DMS79 treated with DMSO at 0.1 percent for 48 hours (cell line): ENCODE data around the gene SCAP.
"Not testable (repeated sequence)": the region's sequence is repeated elsewhere in the genome, so short reads cannot be mapped to it uniquely, and the experiment has no call there.

Source experiments
- DNase-seq: peaks from one replicate; lab custom pipeline; 2025; lab: John Stamatoyannopoulos, UW

Gene SCAP

DNA sequence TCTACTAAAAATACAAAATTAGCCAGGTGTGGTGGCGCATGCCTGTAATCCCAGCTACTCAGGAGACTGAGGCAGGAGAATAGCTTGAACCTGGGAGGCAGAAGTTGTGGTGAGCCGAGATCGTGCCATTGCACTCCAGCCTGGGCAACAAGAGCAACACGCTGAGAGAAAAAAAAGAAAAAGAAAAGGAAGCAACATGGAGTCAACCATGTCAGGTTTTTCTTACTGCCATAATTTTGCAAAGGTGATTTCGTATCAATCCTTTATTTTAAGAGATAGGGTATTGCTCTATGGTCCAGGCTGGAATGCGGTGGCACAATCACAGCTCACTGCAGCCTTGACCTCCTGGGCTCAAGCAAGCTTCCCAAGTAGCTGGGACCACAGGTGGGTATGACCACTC lies 4.5 kb upstream of the SCAP start:
- not testable (repeated sequence) for DNase-seq

DNA sequence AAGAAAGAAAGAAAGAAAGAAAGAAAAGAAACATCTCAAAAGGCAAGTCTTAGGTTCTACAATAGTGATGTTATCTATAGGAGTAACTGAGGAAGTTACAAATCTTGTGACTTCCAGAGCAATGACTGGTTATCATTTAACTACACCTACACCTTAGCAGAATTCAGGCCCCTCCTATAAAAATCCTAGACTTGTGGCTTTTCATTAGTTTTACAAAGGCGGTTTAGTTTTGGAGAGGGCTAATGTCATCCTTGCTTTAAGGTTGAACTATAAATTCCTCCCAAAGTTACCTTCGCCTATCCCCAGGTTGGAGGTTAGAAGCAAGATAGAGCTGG lies 4.1 kb upstream of the SCAP start:
- no peak for DNase-seq

DNA sequence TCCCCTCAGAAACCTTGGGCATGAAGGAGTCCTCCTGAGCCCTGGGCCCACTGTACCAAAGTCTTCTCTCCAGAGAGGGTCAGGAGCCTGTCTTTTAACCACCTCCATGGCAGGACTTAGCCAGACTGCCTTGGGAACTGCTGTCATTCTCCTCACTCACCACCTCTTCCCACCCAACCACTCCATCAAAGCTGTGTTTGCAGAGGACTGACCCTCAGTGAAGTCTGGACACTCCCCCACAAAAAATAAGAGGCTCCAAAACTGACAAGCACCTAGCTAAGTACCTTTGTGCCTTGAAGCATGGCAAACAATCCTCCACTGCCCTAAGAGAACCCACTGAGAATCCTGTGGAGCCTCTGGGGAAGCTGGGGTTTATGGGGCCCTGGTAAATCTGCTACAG lies 2.3 kb upstream of the SCAP start:
- DNase-seq, result no peak

DNA sequence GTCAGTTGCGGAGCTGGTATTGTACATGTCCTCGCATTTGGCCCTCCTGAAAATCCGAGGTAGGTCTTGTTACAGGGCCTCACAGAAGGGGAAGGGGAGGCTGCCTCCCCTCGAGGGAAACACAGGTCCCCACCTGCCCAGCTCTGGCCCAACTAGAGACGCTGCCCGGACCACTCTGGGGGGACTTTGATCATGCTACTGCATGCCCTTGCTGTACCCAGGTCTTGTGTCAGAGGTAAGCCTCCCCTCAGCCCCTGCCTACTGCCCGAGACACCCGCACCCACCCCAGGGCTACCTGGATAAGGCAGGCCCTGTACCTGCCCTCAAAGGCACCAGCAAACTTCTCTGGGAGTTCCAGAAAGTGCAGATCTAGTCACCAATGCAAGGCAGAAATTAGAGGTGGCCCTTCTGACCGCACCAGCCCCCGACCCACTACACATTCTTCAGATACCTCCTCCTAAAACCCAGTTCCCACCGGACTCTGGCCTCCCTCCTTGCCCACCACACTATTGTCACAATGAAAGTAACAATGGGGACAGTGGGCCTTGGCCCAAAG lies 981 bp upstream of the SCAP start:
- DNase-seq, result no peak

DNA sequence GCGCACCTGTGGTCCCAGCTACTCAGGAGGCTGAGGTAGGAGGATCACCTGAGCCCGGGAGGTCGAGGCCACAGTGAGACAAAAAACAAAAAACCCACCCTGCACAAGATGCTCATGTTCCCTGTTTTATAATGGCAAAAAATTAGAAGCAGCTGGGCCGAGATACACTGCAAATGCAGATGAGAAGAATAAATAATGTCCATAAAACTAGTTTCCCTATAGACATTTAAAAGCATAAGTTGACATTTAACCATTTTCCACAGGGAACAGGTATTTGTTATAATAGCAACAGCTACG lies 537 bp upstream of the SCAP start:
- no peak for DNase-seq

DNA sequence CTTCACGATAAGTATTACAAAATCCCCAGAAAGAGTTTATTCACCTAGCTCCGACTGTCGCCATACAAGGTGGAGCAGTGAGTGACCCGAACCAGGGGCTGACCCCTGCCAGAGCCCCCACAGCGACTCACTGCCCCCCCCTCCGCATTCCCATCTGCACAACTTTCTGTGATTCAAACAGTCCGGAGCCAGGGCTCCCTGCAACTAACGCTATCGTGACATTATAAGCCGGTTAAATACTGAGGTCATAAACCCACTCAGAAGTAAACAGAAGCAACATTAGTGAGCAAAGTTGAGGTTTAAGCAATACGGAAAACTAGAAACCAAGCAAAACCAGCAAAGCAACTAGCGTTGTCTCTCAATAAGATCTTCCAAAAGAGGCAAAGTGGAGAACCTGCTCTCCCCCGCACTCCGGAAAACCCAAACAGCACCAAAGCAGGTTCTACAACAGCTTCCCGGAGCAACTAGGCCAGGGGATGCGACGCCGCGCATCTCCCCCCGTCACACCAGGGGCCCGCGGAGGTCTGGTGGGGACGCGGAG lies 642 bp downstream of the SCAP start:
- DNase-seq, result no peak

DNA sequence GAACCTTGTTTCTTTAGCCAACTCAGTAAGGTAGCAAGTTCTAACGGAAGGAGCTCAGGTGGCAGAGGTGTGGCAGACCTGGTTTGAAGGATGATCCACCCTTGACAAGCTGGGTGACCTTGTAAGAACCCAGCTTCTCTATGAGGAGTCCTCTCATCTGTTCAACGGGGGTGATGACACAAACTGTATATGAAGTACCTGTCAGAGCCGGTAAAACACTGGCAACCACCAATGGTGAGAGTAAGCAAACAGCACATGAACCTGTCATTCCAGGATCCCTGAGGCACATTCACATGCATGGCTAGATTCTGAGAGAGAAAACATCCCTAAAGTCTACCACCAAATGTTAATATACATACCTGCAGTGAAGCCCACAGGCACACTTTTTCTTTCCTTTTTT lies 2.4 kb downstream of the SCAP start:
- no peak for DNase-seq

DNA sequence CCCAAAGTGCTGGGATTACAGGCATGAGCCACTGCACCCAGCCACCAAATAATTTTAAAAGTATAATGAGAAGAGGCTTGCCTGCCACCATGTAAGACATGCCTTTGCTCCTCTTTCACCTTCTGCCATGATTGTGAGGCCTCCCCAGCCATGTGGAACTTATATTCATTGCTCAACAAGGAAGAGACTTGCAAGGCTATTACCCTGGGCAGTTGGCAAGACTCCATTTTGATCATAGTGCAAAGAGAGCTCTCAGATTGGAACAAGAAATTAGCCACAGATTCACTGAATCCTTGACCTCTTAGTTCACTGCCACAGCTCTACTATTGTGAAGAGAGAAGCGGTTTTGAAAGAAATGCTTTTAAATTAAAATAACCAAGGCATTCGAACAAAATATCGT lies 6.1 kb downstream of the SCAP start:
- no peak for DNase-seq

DNA sequence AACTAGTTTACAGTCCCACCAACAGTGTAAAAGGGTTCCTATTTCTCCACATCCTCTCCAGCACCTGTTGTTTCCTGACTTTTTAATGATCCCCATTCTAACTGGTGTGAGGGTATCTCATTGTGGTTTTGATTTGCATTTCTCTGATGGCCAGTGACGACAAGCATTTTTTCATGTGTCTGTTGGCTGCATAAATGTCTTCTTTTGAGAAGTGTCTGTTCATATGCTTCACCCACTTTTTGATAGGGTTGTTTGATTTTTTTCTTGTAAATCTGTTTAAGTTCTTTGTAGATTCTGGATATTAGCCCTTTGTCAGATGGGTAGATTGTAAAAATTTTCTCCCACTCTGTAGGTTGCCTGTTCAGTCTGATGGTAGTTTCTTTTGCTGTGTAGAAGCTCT lies 7.4 kb downstream of the SCAP start:
- DNase-seq, result not testable (repeated sequence)

DNA sequence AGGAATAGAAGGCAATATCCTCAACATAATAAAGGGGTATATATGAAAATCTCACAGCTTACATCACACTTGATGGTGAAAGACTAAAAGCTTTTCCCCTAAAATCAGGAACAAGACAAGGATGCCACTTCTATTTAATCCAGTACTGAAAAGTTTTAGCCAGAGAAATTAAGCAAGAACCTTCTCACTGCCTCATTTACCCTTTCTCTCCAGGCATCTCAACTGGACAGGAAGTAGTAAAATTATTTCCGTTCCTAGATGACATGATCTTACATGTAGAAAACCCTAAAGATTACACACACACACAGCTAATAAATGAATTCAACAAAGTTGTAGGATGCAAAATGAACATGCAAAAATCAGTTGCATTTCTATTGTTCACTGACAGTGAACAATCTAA lies 11.2 kb downstream of the SCAP start:
- DNase-seq, result no peak

DNA sequence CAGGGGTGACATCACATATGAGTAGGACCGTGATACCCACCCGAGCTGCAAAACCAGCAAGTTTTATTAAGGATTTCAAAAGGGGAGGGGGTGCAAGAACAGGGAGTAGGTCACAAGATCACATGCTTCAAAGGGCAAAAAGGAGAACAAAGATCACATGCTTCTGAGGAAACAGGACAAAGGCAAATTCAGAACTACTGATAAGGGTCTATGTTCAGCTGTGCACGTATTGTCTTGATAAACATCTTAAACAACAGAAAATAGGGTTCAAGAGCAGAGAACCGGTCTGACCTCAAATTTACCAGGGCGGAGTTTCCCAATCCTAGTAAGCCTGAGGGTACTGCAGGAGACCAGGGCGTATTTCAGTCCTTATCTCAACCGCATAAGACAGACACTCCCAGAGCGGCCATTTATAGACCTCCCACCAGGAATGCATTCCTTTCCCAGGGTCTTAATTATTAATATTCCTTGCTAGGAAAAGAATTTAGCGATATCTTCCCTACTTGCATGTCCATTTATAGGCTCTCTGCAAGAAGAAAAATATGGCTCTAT lies 16.1 kb downstream of the SCAP start:
- DNase-seq, result not testable (repeated sequence)

DNA sequence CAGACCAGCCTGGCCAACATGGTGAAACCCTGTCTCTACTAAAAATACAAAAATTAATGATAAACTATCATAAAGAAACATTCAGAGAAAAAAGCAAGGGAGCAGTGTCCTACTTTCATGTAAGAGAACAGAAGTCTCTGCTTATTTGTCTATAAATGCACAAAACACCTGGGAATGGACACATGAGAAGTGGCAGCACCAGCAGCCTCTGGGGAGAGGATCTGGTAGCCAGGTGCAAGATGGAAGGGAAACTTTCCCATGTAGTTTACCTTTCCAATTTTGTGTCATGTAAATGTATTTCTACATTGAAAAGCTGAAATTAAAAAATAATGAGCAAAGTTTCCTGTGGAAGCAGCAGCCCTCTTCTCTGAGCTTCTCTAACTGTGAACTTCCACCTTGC lies 18.8 kb downstream of the SCAP start:
- DNase-seq, result no peak

DNA sequence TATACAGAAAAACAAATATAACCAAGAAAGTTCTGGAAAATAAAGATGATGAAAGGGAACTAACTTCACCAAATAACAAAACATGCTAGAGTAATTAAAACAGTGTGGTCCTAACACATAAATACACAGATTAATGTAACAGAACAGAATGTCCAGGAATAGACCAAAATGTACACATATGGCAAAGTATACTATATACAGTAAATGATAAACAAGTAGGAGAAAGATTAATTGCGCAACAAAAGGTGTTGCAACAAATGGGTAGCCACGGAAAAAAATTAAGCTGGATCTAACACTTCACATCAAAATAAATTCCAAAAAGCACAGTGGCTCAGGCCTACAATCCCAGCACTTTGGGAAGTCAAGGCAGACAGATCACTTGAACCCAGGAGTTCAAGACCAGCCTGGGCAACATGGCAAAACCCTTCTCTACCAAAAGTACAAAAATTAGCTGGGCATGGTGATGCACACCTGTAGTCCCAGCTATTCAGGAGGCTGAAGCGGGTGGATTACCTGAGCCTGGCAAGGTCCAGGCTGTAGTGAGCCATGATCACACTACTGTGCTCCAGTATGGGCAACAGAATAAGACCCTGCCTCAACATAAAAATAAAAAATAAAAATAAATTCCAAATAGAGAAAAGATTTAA lies 19.8 kb downstream of the SCAP start:
- DNase-seq, result no peak

DNA sequence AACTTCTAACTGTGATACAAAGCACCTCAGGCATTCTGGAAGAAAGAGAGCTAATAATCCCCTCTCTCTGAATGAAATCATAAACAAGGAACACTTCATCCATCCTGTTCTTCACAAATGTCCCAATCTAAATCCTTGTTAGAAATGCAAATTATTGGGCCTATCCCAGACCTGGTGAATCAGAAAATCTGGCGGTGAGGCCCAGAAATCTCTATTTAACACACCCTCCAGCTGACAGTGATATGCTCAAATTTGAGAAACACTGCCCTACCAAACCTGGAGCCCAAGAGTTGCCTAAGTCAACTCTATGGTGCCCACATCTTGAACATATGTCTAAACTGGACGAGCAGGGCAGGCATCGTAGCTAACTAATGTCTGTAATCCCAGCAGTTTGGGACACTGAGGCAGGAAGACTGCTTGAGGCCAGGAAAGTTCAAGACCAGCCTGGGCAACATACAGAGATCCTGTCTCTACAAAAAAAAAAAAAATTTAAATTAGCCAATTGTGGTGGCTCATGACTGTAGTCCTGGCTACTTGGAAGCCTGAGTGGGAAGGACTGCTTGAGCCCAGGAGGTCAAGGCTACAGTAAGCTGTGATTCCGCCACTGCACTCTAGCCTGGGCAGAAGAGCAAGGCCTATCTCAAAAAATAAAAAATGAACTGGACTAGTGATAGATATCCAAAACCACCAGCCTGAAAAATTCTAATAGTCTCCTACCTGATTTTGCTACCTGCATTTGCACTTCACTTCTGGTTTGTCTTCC lies 23.1 kb downstream of the SCAP start:
- DNase-seq, result no peak

DNA sequence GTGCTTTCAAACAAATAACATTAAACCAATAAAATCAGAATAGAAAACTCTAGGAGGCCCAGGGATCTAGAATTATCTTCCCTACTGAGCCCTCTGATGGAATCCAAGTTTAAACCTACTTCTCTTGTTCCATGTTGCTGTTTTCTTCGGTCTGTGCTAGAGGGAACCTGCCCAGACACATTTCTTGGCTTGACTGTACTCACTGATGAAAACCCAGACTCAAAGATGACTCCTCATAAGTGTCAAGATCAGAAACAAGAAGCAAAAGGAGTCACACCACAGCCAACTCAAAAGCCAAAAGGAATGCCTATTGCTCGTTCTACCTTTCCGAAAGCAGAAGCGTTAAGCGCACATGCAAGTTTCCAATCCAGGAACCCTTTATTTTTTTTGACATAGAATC lies 31.6 kb downstream of the SCAP start:
- no peak for DNase-seq

DNA sequence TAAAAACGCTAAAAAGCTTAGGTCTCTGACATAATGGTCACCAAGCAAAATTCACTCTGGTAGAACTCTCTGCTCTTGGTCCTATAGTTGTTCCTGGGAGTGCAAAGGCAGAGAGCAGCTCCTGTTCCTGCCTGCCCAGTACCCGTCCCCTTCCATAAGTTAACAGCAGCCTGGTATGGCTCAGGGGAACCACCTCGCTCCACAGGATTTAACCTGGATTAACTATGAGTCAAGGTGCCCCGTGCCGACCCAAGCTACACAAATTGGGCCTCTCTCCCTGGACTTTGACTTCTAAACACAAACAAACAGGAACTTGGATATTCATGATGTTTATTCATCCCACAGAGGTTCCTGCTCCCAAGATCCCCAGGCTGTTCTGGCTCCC lies 32.1 kb downstream of the SCAP start:
- no peak for DNase-seq

DNA sequence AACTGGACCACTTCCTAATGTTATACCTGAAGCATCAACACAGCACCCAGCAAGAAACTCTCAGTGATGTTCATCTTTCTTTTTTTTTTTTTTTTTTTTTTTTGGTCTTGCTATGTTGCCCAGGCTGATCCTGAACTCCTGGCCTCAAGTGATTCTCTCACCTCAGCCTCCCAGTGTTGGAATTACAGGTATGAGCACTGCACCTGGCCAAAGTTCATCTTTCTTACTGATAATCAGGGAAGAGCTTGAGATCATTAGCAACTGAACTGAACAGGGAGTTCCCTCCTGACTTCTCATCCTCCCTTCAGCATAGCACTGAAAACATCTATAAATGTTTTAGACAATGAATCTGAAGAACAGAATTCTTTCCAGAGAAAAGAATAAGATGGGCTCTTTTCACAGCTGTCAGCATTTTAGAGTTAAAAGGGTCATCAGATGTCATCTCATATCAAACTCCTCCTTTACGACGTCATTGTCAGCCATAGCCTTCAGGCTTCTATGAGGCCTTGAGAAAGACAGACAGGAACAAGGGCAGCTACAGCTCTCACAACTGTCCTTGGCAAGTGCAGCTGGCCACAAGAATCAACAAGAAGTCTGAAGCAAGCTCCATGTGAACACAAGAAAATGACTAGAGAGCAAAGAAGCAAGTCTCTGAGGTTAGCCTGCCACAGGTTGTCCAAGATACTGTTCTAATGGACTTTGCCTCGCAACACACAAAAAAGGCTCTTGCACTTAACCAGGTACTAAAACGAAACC lies 33.8 kb downstream of the SCAP start:
- DNase-seq, result no peak

DNA sequence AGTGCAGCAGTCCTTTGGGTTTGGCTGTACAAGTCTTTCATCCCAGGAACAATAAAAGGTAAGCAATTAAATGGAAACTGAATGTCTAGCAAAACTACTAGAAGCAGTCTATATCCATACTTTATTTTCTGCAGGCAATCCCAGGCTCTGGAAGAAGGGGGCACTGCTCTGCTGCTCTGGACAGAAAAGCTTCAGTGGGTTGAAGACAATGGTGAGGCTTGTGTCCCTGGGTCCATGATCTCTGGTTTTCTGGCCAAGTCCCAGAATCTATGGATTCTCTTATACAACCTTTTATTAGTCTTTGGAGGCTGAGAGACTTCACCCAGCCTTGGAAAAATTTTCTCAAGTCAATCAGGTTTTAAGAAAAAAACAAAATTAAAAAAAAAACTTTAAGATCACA lies 35.6 kb downstream of the SCAP start:
- DNase-seq, result no peak

DNA sequence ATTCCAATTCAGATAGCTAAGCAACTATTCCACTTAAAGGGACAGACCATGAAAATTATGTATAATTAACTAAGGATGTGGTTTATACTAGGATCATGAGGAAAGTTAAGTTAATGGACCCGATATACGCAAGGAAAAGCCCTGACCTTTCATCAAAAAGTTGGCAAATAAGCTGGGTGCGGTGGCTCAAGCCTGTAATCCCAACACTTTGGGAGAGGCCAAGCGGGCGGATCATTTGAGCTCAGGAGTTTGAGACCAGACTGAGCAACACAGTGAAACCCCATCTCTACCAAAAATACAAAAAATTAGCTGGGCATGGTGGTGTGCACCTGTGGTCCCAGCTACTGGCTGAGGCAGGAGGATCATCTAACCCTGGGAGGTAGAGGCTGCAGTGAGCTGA lies 39.6 kb downstream of the SCAP start:
- DNase-seq, result no peak

DNA sequence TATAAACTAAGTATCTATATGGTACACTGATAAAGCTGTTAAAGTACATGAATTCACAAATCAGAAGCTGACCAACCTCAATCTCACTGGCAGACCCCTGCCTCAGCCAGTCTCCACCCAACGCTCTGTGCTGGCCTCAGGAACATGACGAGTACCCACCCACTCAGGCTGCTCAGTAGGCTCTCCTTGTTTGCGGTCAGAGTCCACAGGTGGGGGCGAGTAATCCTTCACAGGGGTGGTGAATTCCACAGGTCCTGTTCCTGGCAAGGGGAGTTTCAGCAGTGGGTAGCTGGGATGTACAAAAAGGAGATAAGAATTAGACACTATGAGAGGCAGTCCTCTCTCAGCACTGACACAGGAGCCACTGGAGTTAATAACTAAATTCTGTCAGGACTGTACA lies 40.9 kb downstream of the SCAP start:
- no peak for DNase-seq

DNA sequence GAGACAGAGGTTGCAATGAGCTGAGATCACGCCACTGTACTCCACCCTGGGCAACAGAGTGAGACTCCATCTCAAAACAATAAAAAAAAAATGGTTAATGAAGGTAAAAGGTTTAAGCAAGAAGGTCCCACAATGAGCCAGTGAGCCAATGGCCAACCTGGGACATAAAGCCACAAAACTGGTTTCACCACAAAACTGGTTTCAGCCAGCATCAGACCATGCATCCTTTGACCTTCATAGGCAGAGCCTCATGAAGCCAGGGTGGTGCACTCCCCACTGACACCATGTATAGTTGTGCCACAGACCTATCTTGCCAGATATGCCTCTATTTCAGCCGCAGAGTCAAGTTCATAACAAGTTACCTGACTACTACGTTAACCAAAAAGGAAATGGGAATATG lies 41.9 kb downstream of the SCAP start:
- DNase-seq, result no peak

DNA sequence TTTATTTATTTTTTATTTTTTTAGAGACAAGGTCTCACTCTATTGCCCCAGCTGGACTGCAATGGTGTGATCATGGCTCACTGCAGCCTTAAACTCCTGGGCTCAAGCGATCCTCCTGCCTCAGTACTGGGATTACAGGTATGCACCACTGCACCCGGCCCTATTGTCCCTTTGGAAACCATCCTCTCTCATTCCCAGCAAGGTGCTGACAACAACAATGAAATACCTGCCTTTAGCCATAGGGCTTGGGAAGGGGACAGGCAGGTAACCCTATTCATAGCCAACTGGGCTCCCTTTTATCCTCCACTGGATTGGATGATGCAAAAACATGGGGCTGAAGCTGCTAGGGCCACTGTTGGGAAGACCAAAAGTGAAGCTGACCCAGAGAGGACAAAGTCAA lies 43.1 kb downstream of the SCAP start:
- DNase-seq, result no peak

DNA sequence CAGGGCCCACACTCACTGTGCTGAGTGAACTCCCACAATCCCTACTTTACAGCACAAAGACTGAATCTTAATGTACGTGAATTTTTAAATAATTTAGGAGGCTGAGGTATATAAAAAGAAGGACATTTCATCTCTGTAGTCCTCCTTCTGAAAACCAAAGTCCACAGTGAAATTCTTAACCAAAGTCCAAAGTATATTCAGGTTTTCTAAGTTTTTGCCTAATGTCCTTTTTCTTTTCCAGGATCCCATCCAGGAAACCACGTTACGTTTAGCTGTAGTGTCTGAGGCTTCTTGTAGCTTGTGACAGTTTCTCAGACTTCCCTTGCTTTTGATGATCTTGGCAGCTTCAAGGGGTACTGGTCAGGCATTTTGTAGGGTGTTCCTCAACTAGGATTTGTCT lies 44.5 kb downstream of the SCAP start:
- DNase-seq, result no peak
